Measurements from ENCODE around the gene ITPK1.

The ITPK1 gene

DNA sequence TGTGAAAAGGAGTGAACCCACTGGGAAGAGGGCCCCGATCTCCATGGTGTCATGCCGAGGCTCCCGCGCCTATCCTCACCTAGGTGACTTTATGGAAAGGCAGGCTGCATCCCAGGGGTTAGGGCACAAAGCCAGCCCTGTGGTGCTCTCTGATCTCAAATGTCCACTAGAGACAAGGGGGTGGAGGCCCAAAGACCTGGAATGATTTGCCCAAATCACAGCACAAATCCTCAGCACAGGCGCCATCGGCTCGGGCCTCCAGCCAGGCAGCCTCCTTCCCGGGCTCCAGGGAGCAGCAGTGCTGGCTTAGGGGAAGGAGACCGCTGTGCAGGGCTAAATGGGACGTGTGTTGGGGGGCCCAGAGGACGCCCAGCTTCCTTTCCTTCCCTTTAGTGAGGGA is 175.2 kb downstream of the ITPK1 start:
- no peak for DNase-seq (ENCODE audit: low read depth in 1 of 2, low spot score in 1 of 2)

DNA sequence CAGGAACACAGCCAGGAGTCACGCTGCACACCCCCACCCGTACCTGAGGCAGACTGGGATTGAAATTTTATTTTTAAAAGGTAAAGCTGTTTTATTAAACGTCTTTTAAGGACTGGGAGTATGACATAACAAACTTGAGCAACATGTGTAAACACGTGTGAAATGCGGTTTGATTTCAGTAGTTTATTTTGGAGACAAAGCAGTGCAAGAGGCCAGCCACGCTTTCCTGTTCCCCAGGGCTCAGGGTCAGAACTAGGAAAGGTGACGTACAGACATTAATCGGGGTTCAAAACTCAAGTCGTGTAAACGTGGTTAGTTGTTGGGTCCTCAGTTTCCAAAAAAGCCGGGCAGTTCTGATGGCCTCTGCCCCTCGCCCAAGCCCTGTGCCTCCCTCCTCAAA is 176.0 kb downstream of the ITPK1 start:
- no peak for DNase-seq (ENCODE audit: low read depth in 1 of 2, low spot score in 1 of 2)

DNA sequence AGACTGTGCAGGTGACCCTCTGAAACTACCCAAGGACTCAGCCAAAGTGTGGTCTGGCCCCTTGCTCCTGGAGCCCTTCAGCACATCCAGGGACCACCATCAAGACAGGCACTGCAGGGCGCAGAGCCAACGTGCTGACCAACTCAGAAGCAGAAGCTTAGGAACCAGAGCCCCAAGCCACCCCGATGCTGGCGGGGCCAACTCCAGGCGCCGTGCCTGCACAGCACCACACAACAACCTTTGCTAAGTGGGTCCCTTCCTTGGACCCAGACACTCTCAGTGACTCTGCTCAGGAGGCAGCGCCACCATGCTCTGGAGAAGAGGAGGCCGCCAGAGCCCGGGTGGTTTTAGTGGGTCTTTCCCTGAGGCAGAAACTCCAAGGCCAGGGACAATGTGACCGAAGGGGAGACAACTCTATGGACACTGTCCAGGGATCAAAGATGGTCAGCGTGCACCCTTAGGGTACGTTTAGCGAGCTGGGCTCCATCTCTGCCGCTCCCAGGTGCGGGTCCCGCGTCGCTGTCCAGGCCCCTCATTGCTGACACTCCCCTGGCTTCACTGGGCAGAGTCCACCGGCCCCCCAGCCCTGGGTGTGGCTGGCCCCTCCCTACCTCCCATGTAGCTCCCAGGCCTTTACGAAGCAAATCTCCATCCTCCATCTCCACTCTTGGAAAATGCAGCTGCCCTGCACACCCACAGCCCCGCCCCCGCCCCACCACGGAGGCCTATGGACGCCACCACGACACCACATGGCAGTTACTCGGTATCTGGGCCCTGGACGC is 176.6 kb downstream of the ITPK1 start:
- no peak for DNase-seq (ENCODE audit: low read depth in 1 of 2, low spot score in 1 of 2)

GRCh38 chr14:92938235-92938875 is 177.4 kb downstream of the ITPK1 start:
- no peak for DNase-seq (ENCODE audit: low read depth in 1 of 2, low spot score in 1 of 2)

DNA sequence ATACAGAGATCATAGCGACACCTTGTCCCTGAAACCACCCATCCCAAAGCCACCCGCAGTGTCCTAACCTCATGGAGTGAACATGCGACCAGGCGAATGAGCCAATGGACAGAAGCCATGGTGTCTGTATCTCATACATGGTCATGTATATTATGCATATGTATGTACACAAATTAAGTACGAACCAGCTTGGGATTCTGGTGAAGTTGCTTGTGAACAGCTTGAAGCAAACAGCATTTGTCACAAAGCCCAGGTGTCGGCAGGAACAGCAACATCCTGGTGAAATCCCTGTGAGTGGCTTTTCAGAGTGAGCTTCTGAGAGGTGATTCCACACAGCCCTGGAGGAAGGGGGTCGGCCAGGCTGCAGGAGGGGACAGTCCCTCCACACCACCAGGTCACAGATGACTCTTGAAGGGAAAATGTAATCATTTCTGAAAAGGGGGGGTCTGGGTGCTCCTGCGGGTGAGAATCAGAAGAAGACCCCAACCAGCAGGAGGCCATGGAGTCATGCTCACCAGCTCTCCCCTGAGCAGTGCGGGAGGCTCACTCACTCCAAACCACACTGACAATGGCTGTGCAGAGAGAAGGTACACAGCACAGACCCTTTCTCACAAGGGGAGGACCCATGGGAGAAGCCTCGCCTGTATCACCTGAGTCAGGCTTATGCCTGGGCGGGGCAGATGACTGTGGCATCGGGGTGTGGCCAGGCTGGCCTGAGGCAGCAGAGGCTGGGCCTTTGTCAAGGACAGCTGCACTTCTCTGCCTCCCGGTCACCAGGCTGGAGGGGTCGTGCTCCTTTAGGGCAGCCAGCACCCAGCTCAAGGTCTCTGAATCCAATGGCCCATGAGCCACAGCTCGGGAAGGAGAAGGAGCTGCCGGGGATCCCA is 178.4 kb downstream of the ITPK1 start:
- DNase-seq (ENCODE audit: low read depth in 1 of 2, low spot score in 1 of 2) = no peak

DNA sequence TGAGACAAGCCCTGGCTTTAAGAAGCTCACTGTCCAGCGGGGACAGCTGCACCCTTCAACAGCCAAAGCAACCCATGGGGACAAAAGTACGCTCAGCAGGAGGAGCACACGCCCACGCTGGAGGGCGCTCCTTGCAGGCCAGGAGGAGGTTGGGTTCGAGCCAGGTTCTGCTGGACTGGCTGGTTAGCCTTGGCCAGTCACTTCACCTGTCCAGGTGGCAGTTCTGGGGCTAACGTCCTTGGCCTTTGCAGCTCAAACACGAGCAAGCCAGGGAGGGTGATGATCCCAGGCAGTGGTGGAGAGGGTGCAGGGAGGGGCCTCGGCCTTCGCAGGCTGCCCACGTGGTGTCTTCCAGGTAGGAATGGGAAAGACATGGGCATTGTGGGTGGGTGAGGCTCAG is 179.6 kb downstream of the ITPK1 start:
- no peak for DNase-seq (ENCODE audit: low read depth in 1 of 2, low spot score in 1 of 2)

DNA sequence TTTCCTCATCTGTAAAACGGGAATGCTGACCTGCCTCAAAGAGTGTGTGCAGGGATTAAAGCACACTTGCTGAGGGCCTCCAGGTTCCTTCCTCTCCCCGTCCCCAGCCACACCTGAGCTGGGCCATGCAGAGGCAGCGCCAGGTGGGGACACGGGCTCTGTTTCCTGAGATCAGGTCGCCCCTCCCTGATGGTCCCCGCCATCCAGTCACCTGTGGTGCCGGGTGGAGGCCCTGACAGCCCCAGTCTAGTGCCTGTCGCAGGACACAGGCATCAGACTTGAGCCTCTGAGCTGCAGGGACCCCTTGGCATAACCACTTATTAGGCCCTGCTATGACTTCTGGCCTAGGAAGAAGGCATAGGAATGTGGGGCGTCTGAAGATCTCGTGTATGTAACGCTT is 180.3 kb downstream of the ITPK1 start:
- no peak for DNase-seq (ENCODE audit: low read depth in 1 of 2, low spot score in 1 of 2)

GRCh38 chr14:92934196-92935085 is 181.3 kb downstream of the ITPK1 start:
- no peak for DNase-seq (ENCODE audit: low read depth in 1 of 2, low spot score in 1 of 2)

DNA sequence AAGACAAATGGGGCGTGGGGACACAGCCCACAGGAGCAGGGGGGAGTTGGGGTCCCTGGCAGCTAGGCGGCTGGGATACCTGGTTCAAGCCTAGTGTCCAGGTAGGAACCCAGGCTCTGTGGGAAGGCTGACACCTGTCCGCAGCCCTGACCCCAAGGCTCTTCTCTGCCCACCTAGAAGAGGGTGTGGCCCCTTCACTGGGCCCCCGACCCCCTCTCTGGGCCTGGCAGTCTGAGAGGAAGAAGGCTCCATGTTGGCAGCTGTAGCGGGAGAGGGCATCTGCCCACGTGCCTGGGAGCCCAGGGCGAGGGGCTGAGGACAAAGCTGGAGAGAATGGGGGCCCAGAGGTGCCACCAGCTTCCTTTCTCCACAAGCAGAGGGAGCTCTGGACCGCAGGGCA is 182.2 kb downstream of the ITPK1 start:
- no peak for DNase-seq (ENCODE audit: low read depth in 1 of 2, low spot score in 1 of 2)

DNA sequence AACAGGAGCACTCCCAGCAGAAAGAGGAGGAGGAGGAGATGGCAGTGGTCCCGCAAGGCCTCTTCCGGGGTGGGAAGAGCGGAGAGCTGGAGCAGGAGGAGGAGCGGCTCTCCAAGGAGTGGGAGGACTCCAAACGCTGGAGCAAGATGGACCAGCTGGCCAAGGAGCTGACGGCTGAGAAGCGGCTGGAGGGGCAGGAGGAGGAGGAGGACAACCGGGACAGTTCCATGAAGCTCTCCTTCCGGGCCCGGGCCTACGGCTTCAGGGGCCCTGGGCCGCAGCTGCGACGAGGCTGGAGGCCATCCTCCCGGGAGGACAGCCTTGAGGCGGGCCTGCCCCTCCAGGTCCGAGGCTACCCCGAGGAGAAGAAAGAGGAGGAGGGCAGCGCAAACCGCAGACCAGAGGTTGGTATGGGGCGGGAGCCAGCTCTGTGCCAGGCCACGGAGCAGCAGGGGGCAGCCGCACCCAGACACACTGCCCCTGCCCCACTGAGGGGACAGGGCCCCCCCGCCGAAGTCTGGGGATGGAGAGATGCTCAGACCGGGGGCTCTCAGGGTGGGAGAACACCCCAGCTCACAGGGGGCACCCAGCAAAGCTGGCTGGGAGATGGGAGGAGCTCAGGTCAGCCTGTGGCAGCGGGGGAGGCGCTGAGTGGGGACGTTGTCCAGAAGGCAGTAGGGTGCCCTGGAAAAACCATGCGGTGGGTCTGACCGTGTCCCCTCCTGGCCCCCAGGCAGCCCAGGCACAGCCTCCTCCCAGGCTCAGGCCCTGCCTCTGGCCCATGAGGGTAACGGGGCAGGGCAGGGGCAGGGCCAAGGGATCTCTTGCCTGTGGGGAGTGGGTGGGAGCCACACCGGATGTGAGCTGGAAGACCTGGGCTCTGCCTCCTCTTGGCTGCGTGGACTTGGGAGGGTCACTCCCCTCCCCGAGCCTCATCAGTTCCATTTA is 183.0 kb downstream of the ITPK1 start:
- no peak for DNase-seq (ENCODE audit: low read depth in 1 of 2, low spot score in 1 of 2)

DNA sequence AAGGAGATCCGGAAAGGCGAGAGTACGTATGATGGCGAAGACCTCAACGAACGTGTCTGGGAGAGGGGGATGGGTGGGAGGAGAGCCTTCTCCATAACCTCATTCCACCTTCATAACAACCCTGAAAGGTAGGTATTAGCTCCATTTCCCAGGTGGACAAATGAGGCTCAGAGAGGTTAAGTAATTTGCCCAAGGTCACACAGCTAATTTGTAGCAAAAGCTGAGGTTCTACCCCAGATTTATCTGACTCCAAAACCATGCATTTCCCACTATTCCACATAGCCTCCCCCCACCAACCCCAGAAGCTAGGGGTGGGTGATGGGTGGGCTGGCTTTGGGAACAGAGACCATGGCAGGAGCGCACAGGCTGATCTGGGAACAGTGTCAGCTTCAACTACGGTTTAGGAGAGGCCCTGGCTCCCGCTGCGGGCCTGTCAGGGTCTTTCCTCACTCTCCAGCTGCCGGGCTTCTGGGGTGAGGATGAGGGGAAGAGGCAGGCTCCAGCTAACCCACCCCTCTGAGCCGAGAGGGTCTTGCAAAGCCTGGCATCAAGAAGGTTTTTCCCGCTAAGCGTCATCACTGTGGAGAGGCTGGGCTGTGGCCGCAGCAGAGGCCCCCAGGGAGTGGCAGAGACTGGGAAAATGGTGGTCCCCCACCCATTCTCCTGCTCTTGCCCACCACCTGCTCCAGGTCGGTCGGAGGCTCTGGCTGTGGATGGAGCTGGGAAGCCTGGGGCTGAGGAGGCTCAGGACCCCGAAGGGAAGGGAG is 183.9 kb downstream of the ITPK1 start:
- DNase-seq (ENCODE audit: low read depth in 1 of 2, low spot score in 1 of 2) = no peak

GRCh38 chr14:92930737-92931602 is 184.8 kb downstream of the ITPK1 start:
- DNase-seq (ENCODE audit: low read depth in 1 of 2, low spot score in 1 of 2) = no peak

- no peak for DNase-seq (ENCODE audit: low read depth in 1 of 2, low spot score in 1 of 2)
Measured at GRCh38 chr14:92929689-92930608, 185.8 kb downstream of the ITPK1 start.

GRCh38 chr14:92928961-92929688 is 186.6 kb downstream of the ITPK1 start:
- DNase-seq (ENCODE audit: low read depth in 1 of 2, low spot score in 1 of 2) = no peak

- no peak for DNase-seq (ENCODE audit: low read depth in 1 of 2, low spot score in 1 of 2)
Measured at GRCh38 chr14:92928258-92928629, 187.5 kb downstream of the ITPK1 start.

Data from activated T-helper 1 cell treated with anti-CD3 and anti-CD28 coated beads, Interleukin-2, amount 50 U/mL, for 16 hours (primary cell).